ENCODE data around the gene ZNF524.

The ZNF524 gene

DNA sequence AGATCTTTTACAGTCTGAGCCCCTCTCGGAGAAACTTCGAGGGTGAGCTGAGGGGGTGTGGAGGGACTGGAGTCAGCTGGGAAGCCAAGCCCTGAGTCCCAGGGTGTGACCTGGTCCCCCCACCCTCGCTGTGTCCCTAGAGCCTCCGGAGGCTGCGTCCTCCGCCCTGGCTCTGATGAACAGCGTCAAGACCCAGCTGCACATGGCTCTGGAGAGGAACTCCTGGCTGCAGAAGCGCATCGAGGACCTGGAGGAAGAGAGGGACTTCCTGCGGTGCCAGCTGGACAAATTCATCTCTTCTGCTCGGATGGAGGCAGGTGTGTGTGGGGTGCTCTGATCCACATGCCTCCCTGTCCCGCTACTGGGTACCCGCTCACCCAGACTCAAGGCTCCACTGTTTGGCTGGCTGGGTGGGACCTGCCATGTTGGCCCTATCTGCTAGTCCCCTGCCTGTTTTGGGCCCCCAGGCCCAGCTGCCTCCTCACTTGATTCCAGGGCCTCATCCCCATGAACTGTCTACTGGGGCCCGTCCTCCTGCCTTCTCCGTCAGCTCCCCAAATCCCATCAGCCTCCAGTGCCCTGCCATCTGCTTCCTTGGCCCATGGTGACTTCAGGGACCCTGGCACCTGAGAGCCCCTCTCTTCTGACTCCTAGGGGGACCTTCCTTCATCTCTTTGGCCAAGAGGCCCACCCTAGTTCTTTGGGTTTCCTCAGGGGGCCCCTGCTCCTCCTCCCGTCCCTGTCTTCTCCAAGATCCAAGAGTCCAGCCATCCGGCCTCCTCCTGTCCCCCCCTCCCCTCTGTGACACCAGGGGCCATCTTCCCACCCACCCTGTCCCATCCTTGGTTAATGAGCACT is 49.4 kb downstream of the ZNF524 start:
- Histone ChIP-seq H3K4me1 (ENCODE audit: control insufficient read depth in 1 of 2, insufficient read depth in 1 of 2, low read depth in 1 of 2, low read length in 1 of 2) (peaks cover 25 to 33% of the 10 kb centered on the region in 2 experiments), H3K36me3 (peaks cover 12% of the 10 kb centered on the region), H3K4me3 (ENCODE audit: low read depth in 1 of 2, low read length in 1 of 2) (no peak overlapping the region), H3K9me3 (no peaks in the 10 kb centered on the region), H3K27me3 (peaks cover 24% of the 10 kb centered on the region), H3K27ac (no peak overlapping the region)
- TF ChIP-seq, protein P1, sequence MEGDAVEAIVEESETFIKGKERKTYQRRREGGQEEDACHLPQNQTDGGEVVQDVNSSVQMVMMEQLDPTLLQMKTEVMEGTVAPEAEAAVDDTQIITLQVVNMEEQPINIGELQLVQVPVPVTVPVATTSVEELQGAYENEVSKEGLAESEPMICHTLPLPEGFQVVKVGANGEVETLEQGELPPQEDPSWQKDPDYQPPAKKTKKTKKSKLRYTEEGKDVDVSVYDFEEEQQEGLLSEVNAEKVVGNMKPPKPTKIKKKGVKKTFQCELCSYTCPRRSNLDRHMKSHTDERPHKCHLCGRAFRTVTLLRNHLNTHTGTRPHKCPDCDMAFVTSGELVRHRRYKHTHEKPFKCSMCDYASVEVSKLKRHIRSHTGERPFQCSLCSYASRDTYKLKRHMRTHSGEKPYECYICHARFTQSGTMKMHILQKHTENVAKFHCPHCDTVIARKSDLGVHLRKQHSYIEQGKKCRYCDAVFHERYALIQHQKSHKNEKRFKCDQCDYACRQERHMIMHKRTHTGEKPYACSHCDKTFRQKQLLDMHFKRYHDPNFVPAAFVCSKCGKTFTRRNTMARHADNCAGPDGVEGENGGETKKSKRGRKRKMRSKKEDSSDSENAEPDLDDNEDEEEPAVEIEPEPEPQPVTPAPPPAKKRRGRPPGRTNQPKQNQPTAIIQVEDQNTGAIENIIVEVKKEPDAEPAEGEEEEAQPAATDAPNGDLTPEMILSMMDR (IDR thresholded peaks at IDR 0.05): no peak

DNA sequence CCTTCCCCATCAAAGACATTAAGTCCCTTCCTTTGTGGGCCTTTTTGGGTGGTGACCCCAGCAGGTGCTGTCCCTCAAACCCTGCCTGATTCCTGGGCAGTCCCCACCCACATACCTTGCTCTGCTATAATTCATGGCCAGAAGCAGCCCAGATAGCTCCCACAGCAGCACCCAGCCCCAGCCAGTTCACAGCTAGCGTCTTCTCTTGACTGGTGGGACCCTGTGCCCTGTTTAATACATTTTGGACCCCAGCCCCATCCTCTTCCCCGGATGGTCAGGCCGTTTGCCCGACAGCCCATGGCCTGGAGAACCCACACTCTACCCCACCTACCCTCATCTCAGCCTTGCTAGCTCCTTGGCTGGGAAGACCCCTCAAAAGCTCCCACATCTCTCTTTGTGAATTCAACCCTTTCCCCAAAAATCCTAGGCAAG is 50.1 kb downstream of the ZNF524 start:
- H3K4me1 ChIP-seq (ENCODE audit: control insufficient read depth in 1 of 2, insufficient read depth in 1 of 2, low read depth in 1 of 2, low read length in 1 of 2): peaks cover 23 to 28% of the 10 kb centered on the region in 2 experiments
- TF ChIP-seq, protein P1 (IDR thresholded peaks at IDR 0.05): no peak
- H3K36me3 ChIP-seq: peaks cover 5% of the 10 kb centered on the region
- peaks cover 24% of the 10 kb centered on the region for H3K27me3 ChIP-seq
- no peaks in the 10 kb centered on the region for H3K9me3 ChIP-seq
- H3K27ac ChIP-seq: no peak overlapping the region
- H3K4me3 ChIP-seq (ENCODE audit: low read depth in 1 of 2, low read length in 1 of 2): no peak overlapping the region

GRCh38 chr19:55650602-55651230 is 50.6 kb downstream of the ZNF524 start:
- Histone ChIP-seq H3K27ac (no peak overlapping the region), H3K36me3 (no peaks in the 10 kb centered on the region), H3K4me3 (ENCODE audit: low read depth in 1 of 2, low read length in 1 of 2) (no peak overlapping the region), H3K27me3 (peaks cover 24% of the 10 kb centered on the region), H3K9me3 (no peaks in the 10 kb centered on the region), H3K4me1 (ENCODE audit: control insufficient read depth in 1 of 2, insufficient read depth in 1 of 2, low read depth in 1 of 2, low read length in 1 of 2) (peaks cover 26 to 31% of the 10 kb centered on the region in 2 experiments)
- TF ChIP-seq, protein P1 (IDR thresholded peaks at IDR 0.05): no peak

DNA sequence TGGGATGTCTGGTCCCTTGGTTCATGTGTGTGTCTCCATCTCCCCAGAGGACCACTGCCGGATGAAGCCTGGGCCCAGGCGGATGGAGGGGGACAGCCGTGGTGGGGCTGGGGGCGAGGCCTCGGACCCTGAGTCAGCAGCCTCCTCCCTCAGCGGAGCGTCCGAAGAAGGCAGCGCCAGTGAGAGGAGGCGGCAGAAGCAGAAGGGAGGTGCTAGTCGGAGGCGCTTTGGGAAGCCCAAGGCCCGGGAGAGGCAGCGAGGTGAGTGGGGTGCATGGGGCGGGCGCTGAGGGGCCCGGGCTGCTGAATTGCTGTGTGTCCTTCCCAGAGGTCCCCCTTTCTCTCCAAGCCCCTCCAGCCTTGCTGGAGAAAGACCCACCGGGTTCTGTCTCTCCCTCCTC is 51.1 kb downstream of the ZNF524 start:
- peaks cover 32 to 36% of the 10 kb centered on the region in 2 experiments for H3K4me1 ChIP-seq (ENCODE audit: control insufficient read depth in 1 of 2, insufficient read depth in 1 of 2, low read depth in 1 of 2, low read length in 1 of 2)
- TF ChIP-seq, protein P1 (IDR thresholded peaks at IDR 0.05): no peak

GRCh38 chr19:55652311-55653128 is 52.4 kb downstream of the ZNF524 start:
- peaks cover 7% of the 10 kb centered on the region for H3K36me3 ChIP-seq
- TF ChIP-seq, protein P1 (IDR thresholded peaks at IDR 0.05): no peak
- no peak overlapping the region for H3K4me3 ChIP-seq (ENCODE audit: low read depth in 1 of 2, low read length in 1 of 2)
- peaks cover 21% of the 10 kb centered on the region for H3K27me3 ChIP-seq
- H3K9me3 ChIP-seq: no peaks in the 10 kb centered on the region
- peaks cover 40 to 42% of the 10 kb centered on the region in 2 experiments for H3K4me1 ChIP-seq (ENCODE audit: control insufficient read depth in 1 of 2, insufficient read depth in 1 of 2, low read depth in 1 of 2, low read length in 1 of 2)
- no peak overlapping the region for H3K27ac ChIP-seq

More for the DNA sequence above, 51.1 kb downstream of the ZNF524 start:
- Histone ChIP-seq H3K9me3 (no peaks in the 10 kb centered on the region), H3K27me3 (peaks cover 24% of the 10 kb centered on the region), H3K36me3 (no peaks in the 10 kb centered on the region), H3K4me3 (ENCODE audit: low read depth in 1 of 2, low read length in 1 of 2) (no peak overlapping the region), H3K27ac (no peak overlapping the region)
